Pancreas (tissue), 10 donors: ENCODE measurements around the gene XIST. TPM values are rescaled to one million over a fixed set of nuclear protein-coding genes. Genes with fewer than 3 reads are reported as not detected.

Experiments used
- ATAC-seq, 4 donors: fragments of 200-7000 bp; cut with Tn5 transposase; one replicate each; pipeline versions ENCODE4 v1.8.0 to v1.9.1; 2020; ENCODE audit warnings: mild to moderate bottlenecking in 4 of 4, moderate library complexity in 4 of 4
- DNase-seq, 6 donors: peaks; one replicate each; pipeline ENCODE4 v3.0.0-alpha.2; 2020
- FAIRE-seq: peaks from 2 replicates; lab custom pipeline; 2012; peaks lifted over from hg19 to GRCh38; lab: Jason Lieb, UNC
- H3K27ac ChIP-seq, 4 donors: fragments of 200-600 bp; sonication (generic); 1 replicate in 3 of 4; 2 replicates in 1 of 4; pipeline versions ENCODE4 v1.5.0 to v1.8.0; 2020
- H3K27me3 ChIP-seq, 4 donors: fragments of 200-600 bp; one replicate each; pipeline ENCODE4 v1.8.0; 2021
- H3K36me3 ChIP-seq, 3 donors: fragments of 200-600 bp; sonication (generic) in 1 of 3; one replicate each; pipeline versions ENCODE4 v1.5.0 to v1.8.0; 2020 to 2021
- H3K4me1 ChIP-seq, 3 donors: fragments of 200-600 bp; one replicate each; pipeline ENCODE4 v1.8.0; 2021
- H3K4me3 ChIP-seq, 4 donors: fragments of 200-600 bp; sonication (generic) in 2 of 4; one replicate each; pipeline versions ENCODE4 v1.5.0 to v1.8.0; 2020 to 2021
- H3K9me3 ChIP-seq, 4 donors: fragments of 200-600 bp; one replicate each; pipeline ENCODE4 v1.8.0; 2021
- WGBS, 2 donors: extraction: QIAGEN DNeasy Blood & Tissue Kit; methylation state at CpG; one replicate each; pipeline ENCODE4 v1.1.7; 2013; 5-methylcytosine and 5-hydroxymethylcytosine counted together
- intact Hi-C, 3 donors: fragments of 100-400 bp; cut with DNase I; formaldehyde crosslinking; loops; one replicate each; pipeline versions ENCODE4 v1.11.1 to v1.14.2; 2022
- polyA plus RNA-seq, 2 donors: library from polyadenylated mRNA; stranded (reverse); fragments of 200-250 nt; gene quantifications; one replicate each; pipeline ENCODE4 v1.2.3, GENCODE V29; 2013
- total RNA-seq, 6 donors: library from RNA; stranded (reverse); fragmentation: NEBNext Ultra II Directional in 4 of 6; extraction: Animal tissue kit (Norgen Biotek cat#: 25700) in 4 of 6; gene quantifications; one replicate each; pipeline versions ENCODE4 v1.2.1 to v1.2.4, GENCODE V29; 2021 to 2023
- TF ChIP-seq, protein P1 (sequence below), 4 donors: fragments of 200-600 bp; sonication (generic) in 3 of 4; IDR thresholded peaks; one replicate each; pipeline versions ENCODE4 v1.5.0 to v1.8.0; 2021; ENCODE audit warnings: antibody characterized with exemption in 4 of 4
- donor health status: healthy with polysubstance abuse.
- donor health status: DM: no; HTN: no; CAD: no; lungs with moderate emphysema.
- donor health status: DM: no; HTN: no; CAD: no.
- donor health status: control.
- donor health status: control.
- donor health status: Bipolar disorder and iron deficiency.
- donor health status: DM: yes; HTN: yes; CAD: no.
- donor health status: DM: no; HTN: no; CAD: no.
- donor health status: DM: no; HTN: no; CAD: no.
- donor health status: DM: yes; HTN: yes; CAD: no.

Gene XIST
- total and polyA plus RNA-seq, 8 donors, result 0.12 to 409 (median 148) TPM; not detected in 1

DNA sequence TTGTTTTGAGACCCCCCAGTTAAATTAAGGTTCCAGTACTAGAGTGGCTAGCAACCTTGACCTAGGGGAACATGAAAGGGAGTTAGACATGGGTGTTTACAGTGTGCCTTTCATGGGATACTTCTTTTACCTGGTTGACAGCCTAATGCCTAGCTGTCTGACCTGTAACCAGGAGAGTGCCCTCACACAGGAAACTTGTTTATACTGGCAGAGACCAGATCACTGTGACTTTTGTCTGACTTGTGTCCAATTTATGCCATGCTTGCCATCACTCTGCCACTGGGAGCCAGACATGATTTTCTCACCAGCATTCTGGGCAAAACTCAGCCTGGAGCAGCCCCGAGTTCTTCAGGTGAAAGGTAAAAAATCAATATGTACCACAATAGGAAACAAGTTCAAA is 16.4 kb upstream of the XIST start:
- no peaks in the 10 kb centered on the region for H3K36me3 ChIP-seq
- DNase-seq (no peak), FAIRE-seq (no peak), ATAC-seq (no peak)
- H3K27ac ChIP-seq, result no peak overlapping the region
- no peak overlapping the region for H3K4me3 ChIP-seq
- intact Hi-C loops, result loop anchor here in 1 of 3 donors (10.0 kb wide), 1 partner anchor 146 kb away; no protein-coding TSS in a partner anchor
- 20 to 34% methylated on average over 1 of the region's 1 CpG for WGBS, 2 donors
- H3K27me3 ChIP-seq, result no peaks in the 10 kb centered on the region
- H3K4me1 ChIP-seq, result no peaks in the 10 kb centered on the region
- no peaks in the 10 kb centered on the region for H3K9me3 ChIP-seq
- TF ChIP-seq, protein P1, sequence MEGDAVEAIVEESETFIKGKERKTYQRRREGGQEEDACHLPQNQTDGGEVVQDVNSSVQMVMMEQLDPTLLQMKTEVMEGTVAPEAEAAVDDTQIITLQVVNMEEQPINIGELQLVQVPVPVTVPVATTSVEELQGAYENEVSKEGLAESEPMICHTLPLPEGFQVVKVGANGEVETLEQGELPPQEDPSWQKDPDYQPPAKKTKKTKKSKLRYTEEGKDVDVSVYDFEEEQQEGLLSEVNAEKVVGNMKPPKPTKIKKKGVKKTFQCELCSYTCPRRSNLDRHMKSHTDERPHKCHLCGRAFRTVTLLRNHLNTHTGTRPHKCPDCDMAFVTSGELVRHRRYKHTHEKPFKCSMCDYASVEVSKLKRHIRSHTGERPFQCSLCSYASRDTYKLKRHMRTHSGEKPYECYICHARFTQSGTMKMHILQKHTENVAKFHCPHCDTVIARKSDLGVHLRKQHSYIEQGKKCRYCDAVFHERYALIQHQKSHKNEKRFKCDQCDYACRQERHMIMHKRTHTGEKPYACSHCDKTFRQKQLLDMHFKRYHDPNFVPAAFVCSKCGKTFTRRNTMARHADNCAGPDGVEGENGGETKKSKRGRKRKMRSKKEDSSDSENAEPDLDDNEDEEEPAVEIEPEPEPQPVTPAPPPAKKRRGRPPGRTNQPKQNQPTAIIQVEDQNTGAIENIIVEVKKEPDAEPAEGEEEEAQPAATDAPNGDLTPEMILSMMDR (IDR thresholded peaks at IDR 0.05), result no peak

DNA sequence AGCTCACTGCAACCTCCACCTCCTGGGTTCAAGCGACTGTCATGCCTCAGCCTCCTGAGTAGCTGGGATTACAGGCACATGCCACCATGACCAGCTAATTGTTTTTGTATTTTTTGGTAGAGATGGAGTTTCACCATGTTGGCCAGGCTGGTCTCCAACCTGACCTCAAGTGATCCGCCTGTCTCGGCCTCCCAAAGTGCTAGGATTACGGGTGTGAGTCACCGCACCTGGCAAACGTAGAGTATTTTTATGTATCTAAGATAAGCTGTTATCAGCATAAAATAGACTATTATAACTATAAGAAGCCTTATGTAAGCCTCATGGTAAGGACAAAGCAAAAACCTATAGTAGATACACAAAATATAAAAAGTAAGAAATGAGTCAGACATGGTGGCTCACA is 14.6 kb upstream of the XIST start:
- TF ChIP-seq, protein P1 (IDR thresholded peaks at IDR 0.05), result no peak
- FAIRE-seq, result no peak
- no peak overlapping the region for H3K4me3 ChIP-seq
- intact Hi-C loops, result loop anchor here in 1 of 3 donors (10.0 kb wide), 1 partner anchor 148 kb away; no protein-coding TSS in a partner anchor
- no peak for DNase-seq
- ATAC-seq, result no peak
- no peaks in the 10 kb centered on the region for H3K4me1 ChIP-seq
- no peaks in the 10 kb centered on the region for H3K27me3 ChIP-seq
- WGBS, 2 donors, result 36 to 48% methylated on average over 6 of the region's 6 CpGs
- no peaks in the 10 kb centered on the region for H3K36me3 ChIP-seq
- no peaks in the 10 kb centered on the region for H3K9me3 ChIP-seq
- H3K27ac ChIP-seq, result no peak overlapping the region

DNA sequence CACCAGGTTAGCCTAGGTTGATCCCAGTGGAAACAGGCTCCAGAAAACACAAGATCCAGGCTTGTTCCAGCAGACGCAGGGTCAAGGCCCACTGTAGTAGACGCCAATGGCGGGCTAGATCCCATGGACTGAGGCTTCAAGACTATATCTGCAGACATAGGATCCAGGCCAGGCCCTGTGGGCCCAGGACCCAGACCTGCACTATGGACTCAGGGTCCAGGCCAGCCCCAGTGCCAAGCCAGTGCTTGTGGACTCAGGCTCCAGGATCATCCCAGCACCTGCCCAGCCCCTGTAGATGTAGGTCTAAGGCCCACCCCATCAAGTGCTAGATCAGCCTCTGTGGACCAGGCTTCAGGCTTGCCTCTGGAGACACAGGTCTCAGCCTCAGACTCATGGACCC is 11.3 kb upstream of the XIST start:
- intact Hi-C loops, result loop anchor here in 1 of 3 donors (10.0 kb wide), 1 partner anchor 151 kb away; no protein-coding TSS in a partner anchor

DNA sequence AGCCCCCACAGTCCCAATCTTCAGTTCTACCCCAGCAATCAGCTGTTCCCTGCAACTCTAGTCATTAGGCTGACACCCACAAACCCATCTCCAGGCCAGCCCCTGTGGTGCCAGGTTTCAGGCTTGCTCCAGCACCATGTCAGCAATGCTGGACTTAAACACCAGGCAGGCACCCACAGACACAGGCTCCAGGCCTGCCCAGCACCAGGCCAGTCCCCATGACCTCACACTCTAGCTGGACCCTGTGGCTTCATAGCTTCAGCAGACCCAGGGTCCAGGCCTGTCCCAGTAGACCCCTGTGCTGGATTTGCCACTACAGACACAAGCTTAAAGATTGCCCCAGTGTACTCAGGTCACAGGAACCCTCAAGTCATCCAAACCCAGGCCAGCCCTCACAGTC is 10.8 kb upstream of the XIST start:
- H3K4me3 ChIP-seq, result no peak overlapping the region
- ATAC-seq (no peak), DNase-seq (no peak), FAIRE-seq (no peak)
- TF ChIP-seq, protein P1 (IDR thresholded peaks at IDR 0.05), result no peak
- no peaks in the 10 kb centered on the region for H3K9me3 ChIP-seq
- intact Hi-C loops, result loop anchor here in 1 of 3 donors (10.0 kb wide), 1 partner anchor 152 kb away; no protein-coding TSS in a partner anchor
- no peak overlapping the region for H3K27ac ChIP-seq
- no peaks in the 10 kb centered on the region for H3K4me1 ChIP-seq
- H3K27me3 ChIP-seq, result no peaks in the 10 kb centered on the region
- no peaks in the 10 kb centered on the region for H3K36me3 ChIP-seq

More for the DNA sequence above, 11.3 kb upstream of the XIST start:
- no peak for FAIRE-seq
- WGBS, 2 donors, result 85 to 93% methylated on average over 3 of the region's 3 CpGs
- Histone ChIP-seq H3K36me3 (no peaks in the 10 kb centered on the region), H3K27me3 (no peaks in the 10 kb centered on the region), H3K4me1 (no peaks in the 10 kb centered on the region), H3K9me3 (no peaks in the 10 kb centered on the region), H3K4me3 (no peak overlapping the region), H3K27ac (no peak overlapping the region)
- TF ChIP-seq, protein P1 (IDR thresholded peaks at IDR 0.05), result no peak
- DNase-seq, result no peak
- ATAC-seq, result no peak

DNA sequence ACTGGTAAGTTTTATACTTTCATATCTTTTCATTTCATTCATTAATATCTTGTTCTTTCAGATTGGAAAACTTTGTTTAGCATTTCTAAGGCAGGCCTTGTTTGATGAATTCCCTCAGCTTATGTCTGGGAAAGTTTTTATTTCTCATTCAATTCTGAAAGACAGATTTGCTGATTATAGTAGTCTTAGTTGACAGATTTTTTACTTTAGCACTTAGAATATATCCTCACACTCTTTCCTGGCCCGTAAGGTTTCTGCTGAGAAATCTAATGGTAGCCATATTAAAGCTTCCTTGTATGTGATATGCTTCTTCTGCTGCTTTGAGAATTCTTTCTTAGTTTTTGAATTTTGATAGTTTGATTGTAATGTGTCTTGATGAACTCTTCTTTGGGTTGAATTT is 7.1 kb upstream of the XIST start:
- intact Hi-C loops, result loop anchor here in 2 of 3 donors (5.0 to 10.0 kb wide), 3 partner anchors 155 to 273 kb away; no protein-coding TSS in a partner anchor
- no peak overlapping the region for H3K27ac ChIP-seq
- DNase-seq (no peak), ATAC-seq (no peak), FAIRE-seq (no peak)
- 79 to 88% methylated on average over 1 of the region's 1 CpG for WGBS, 2 donors
- H3K9me3 ChIP-seq, result no peaks in the 10 kb centered on the region
- no peaks in the 10 kb centered on the region for H3K4me1 ChIP-seq
- no peaks in the 10 kb centered on the region for H3K27me3 ChIP-seq
- TF ChIP-seq, protein P1 (IDR thresholded peaks at IDR 0.05), result no peak
- no peak overlapping the region for H3K4me3 ChIP-seq
- no peaks in the 10 kb centered on the region for H3K36me3 ChIP-seq
